ENCODE results near the gene KCNG2. TPM values are rescaled to one million over a fixed set of nuclear protein-coding genes. Genes with fewer than 3 reads are reported as not detected.

KCNG2 gene
- total and polyA plus RNA-seq, 2 of the 4 experiments (the other 2 are of a cell fraction): not detected

DNA sequence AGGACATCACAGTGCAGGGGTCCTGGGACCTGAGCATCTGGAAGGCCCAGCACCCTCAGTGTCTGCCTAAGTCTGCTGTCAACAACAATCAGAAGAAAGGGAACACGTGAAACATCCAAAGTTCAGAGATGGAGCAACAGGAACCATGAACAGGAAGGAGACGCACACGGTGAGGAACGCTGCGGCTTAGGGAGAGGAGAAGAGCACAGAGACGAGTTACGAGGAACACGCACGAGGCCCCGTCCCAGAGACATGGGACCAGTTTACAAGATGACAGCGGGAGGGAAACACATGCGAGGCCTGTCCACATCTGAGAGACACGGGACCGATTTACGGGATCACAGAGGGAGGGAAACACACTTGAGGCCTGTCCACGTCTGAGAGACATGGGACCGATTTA, 2.9 kb upstream of the KCNG2 start (continued):
- TF ChIP-seq RCOR1 (IDR thresholded peaks at IDR 0.05; ENCODE audit: insufficient replicate concordance, low read length): no peak

DNA sequence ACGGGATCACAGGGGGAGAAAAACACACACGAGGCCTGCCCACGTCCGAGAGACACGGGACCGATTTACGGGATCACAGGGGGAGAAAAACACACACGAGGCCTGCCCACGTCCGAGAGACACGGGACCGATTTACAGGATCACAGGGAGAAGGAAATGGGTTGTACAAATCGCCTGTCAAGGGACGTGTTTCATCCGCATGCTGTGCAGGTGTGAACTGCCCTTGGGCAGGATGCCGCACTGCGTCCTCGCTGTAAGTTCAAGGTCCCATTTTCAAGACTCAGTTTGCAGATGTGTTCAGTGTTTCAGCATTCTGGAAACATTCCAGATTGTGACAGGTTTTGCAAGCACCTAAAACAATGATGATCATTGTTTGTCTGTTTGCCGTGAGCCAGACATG, 2.3 kb upstream of the KCNG2 start:
- no TSS peak for BruUV-seq (replicated peaks)
- Histone ChIP-seq H4K91ac (ENCODE audit: insufficient read depth, low read depth, low read length) (peak overlapping the region; percentile 19; the same call in 1 of the 2 replicates), H2AFZ (replicated peaks; ENCODE audit: low read length, poor library complexity) (no peak overlapping the region), H2BK120ac (ENCODE audit: low read depth, low read length) (peak overlapping the region; percentile 7; the same call in 1 of the 2 replicates), H2BK15ac (ENCODE audit: low read depth, low read length) (0 out of 3 replicates have a peak overlapping the region, but pooled peaks have one; percentile 46), H3K9me1 (ENCODE audit: insufficient read depth, low read length) (peaks cover 11% of the 10 kb centered on the region), H2BK20ac (ENCODE audit: low read depth, low read length) (0 out of 2 replicates have a peak overlapping the region, but pooled peaks have one; percentile 29), H3K9ac (ENCODE audit: low read depth, low read length) (no peak overlapping the region), H3K27ac (ENCODE audit: insufficient read depth, low read length) (no peak overlapping the region), H2AK9ac (replicated peaks; ENCODE audit: low read depth, low read length, poor library complexity) (no peak overlapping the region), H4K5ac (ENCODE audit: low read depth, low read length) (no peak overlapping the region), H3K4me1 (ENCODE audit: control insufficient read depth, insufficient read depth, low read length) (peaks cover 18% of the 10 kb centered on the region), H3K56ac (ENCODE audit: extremely low read depth, insufficient read depth, low read length) (no peak overlapping the region), H3K18ac (ENCODE audit: low read depth, low read length) (no peak overlapping the region), H3K4me3 (ENCODE audit: insufficient read depth, low read depth, low read length) (no peak overlapping the region), H3K36me3 (ENCODE audit: control insufficient read depth, insufficient read depth, low read length) (no peaks in the 10 kb centered on the region), H3K9me3 (ENCODE audit: control insufficient read depth, insufficient read depth, low read length) (no peaks in the 10 kb centered on the region), H3K14ac (replicated peaks; ENCODE audit: low read depth, low read length) (no peak overlapping the region), H3K4ac (ENCODE audit: low read depth, low read length) (no peak overlapping the region), H3K23ac (ENCODE audit: low read depth, low read length) (no peak overlapping the region), H3K27me3 (ENCODE audit: control insufficient read depth, insufficient read depth, low read length) (peaks cover 30% of the 10 kb centered on the region), H3K4me2 (ENCODE audit: low read depth, low read length) (no peak overlapping the region), H4K8ac (ENCODE audit: low read depth in 2 of 2, low read length in 2 of 2) (no peak overlapping the region), H4K20me1 (ENCODE audit: insufficient read depth, low read length) (peaks cover 4% of the 10 kb centered on the region; the same call in 1 of the 2 replicates), H2BK5ac (ENCODE audit: low read depth, low read length, poor library complexity, severe bottlenecking) (no peak overlapping the region), H3K79me1 (ENCODE audit: low read depth in 1 of 2, low read length in 2 of 2) (no peaks in the 10 kb centered on the region), H2AK5ac (ENCODE audit: low read depth, low read length) (peak overlapping the region; percentile 11; the same call in 1 of the 2 replicates)
- intact Hi-C loops (cut with micrococcal nuclease): loop anchor here (5.0 kb wide), 2 partner anchors 157 to 172 kb away; partner anchors contain the start of gene SLC66A2
- TF ChIP-seq BHLHE40 (IDR thresholded peaks at IDR 0.05; ENCODE audit: low read depth, low read length) (no peak), MAFK (IDR thresholded peaks at IDR 0.05; ENCODE audit: low read depth, low read length) (no peak)
- dilution Hi-C loops (cut with HindIII; ENCODE audit: low sequenced_read_pairs, unreplicated experiment): no loop called here
- CTCF ChIA-PET: no interaction called here
- WGBS, 2 experiments (ENCODE audit: extremely low coverage in 2 of 2, insufficient read length in 1 of 2): 90% methylated on average over 11 of the region's 19 CpGs; no CpG with 5 or more reads in 1 of the 2 experiments
- no peak for DNase-seq
- in situ Hi-C loops (cut with MboI; ENCODE audit: low sequenced_read_pairs): no loop called here
- no peak for ATAC-seq (ENCODE audit: low read depth)
- POLR2A ChIA-PET (ENCODE audit: unreplicated experiment): no interaction called here

All from IMR-90 (cell line).